ENCODE measurements around the gene KRT7.
"Not testable (repeated sequence)": the region's sequence is repeated elsewhere in the genome, so short reads cannot be mapped to it uniquely, and the experiment has no call there.

KRT7 gene

GRCh38 chr12:52229836-52230343 is 3.2 kb upstream of the KRT7 start:
- no peak for FAIRE-seq

GRCh38 chr12:52230364-52231281 is 2.4 kb upstream of the KRT7 start:
- FAIRE-seq (peak; percentile 58), DNase-seq (ENCODE audit: low spot score) (peak; percentile 68)

More at GRCh38 chr12:52229836-52230343, 3.2 kb upstream of the KRT7 start:
- DNase-seq (ENCODE audit: low spot score): no peak

GRCh38 chr12:52231305-52232202 is 1.5 kb upstream of the KRT7 start:
- FAIRE-seq (no peak), DNase-seq (ENCODE audit: low spot score) (no peak)

- FAIRE-seq (no peak), DNase-seq (ENCODE audit: low spot score) (no peak)
Observed at GRCh38 chr12:52232203-52232673, 805 bp upstream of the KRT7 start.

- FAIRE-seq (no peak), DNase-seq (ENCODE audit: low spot score) (no peak)
Observed at GRCh38 chr12:52233462-52234207, 592 bp downstream of the KRT7 start.

GRCh38 chr12:52234223-52234810 is 1.3 kb downstream of the KRT7 start:
- no peak for DNase-seq (ENCODE audit: low spot score)
- no peak for FAIRE-seq

- FAIRE-seq: no peak
Observed at GRCh38 chr12:52235001-52235764, 2.1 kb downstream of the KRT7 start.

GRCh38 chr12:52235822-52236361 is 2.8 kb downstream of the KRT7 start:
- FAIRE-seq: no peak

More at GRCh38 chr12:52235001-52235764, 2.1 kb downstream of the KRT7 start:
- no peak for DNase-seq (ENCODE audit: low spot score)

GRCh38 chr12:52236386-52237050 is 3.5 kb downstream of the KRT7 start:
- DNase-seq (ENCODE audit: low spot score) (no peak), FAIRE-seq (no peak)

More at GRCh38 chr12:52235822-52236361, 2.8 kb downstream of the KRT7 start:
- DNase-seq (ENCODE audit: low spot score): no peak

- DNase-seq (ENCODE audit: low spot score): no peak
- no peak for FAIRE-seq
Observed at GRCh38 chr12:52238207-52238840, 5.3 kb downstream of the KRT7 start.

GRCh38 chr12:52238916-52239646 is 6.0 kb downstream of the KRT7 start:
- DNase-seq (ENCODE audit: low spot score) (no peak), FAIRE-seq (no peak)

GRCh38 chr12:52239767-52240166 is 6.7 kb downstream of the KRT7 start:
- no peak for DNase-seq (ENCODE audit: low spot score)
- FAIRE-seq: no peak

GRCh38 chr12:52240247-52240646 is 7.2 kb downstream of the KRT7 start:
- FAIRE-seq: not testable (repeated sequence)

GRCh38 chr12:52241205-52241842 is 8.3 kb downstream of the KRT7 start:
- DNase-seq (ENCODE audit: low spot score): no peak
- no peak for FAIRE-seq

More at GRCh38 chr12:52240247-52240646, 7.2 kb downstream of the KRT7 start:
- DNase-seq (ENCODE audit: low spot score): not testable (repeated sequence)

- FAIRE-seq: no peak
- DNase-seq (ENCODE audit: low spot score): no peak
Observed at GRCh38 chr12:52242442-52243258, 9.6 kb downstream of the KRT7 start.

- FAIRE-seq: peak; percentile 81
- DNase-seq (ENCODE audit: low spot score): peak; percentile 72
Observed at GRCh38 chr12:52243259-52243855, 10.3 kb downstream of the KRT7 start.
